Brain microvascular endothelial cell (primary cell): ENCODE data around the gene SIAE.
A peak's percentile ranks its signal among the peaks of the same experiment; 100 is the strongest.

ENCODE experiments used
- DNase-seq: peaks from one replicate; pipeline ENCODE4 v3.0.0-alpha.2; 2020
- H3K27ac ChIP-seq: fragments of 250-450 bp; sonication (Bioruptor Pico); 2 replicates; pipeline ENCODE4 v1.5.1; 2020; ENCODE audit warnings: mild to moderate bottlenecking, moderate library complexity
- H3K27me3 ChIP-seq: fragments of 250-450 bp; sonication (Bioruptor Pico); replicated peaks from 2 replicates; pipeline ENCODE4 v1.5.1; 2020; ENCODE audit warnings: mild to moderate bottlenecking
- H3K36me3 ChIP-seq: fragments of 250-450 bp; sonication (Bioruptor Pico); replicated peaks from 2 replicates; pipeline ENCODE4 v1.5.1; 2020; ENCODE audit warnings: mild to moderate bottlenecking
- H3K4me3 ChIP-seq: 2 replicates; pipeline ENCODE4 v1.5.1; 2011; ENCODE audit warnings: low read depth, mild to moderate bottlenecking, control low read depth, low read length, moderate library complexity
- CTCF ChIP-seq: IDR thresholded peaks from 2 replicates; pipeline ENCODE4 v1.5.1; 2011; ENCODE audit warnings: low read depth, mild to moderate bottlenecking, moderate library complexity, low read length, control low read depth, inconsistent platforms; ENCODE audit errors: missing control alignments
- in situ Hi-C: cut with HindIII; loops from 2 replicates; pipeline ENCODE4 v1.10.0; 2017; ENCODE audit warnings: low sequenced_read_pairs, low pct_ligation_motif_present

The SIAE gene

GRCh38 chr11:124673333-124674167, at the start of gene SIAE, which contains the start of gene SPA17:
Gene SIAE (minus strand): TSS chr11:124673739. CDS start chr11:124673708, 31 bp downstream.
Gene SPA17 (plus strand): TSS chr11:124673904. CDS start chr11:124675265, 1,361 bp downstream.
- Histone ChIP-seq H3K4me3 (peak within 1 kb of the TSS; percentile 76), H3K36me3 (no peaks in the 10 kb centered on the region), H3K27me3 (no peaks in the 10 kb centered on the region), H3K27ac (peak within 1 kb of the TSS; percentile 79)
- TF ChIP-seq CTCF = no peak
- DNase-seq = peak; percentile 90
- in situ Hi-C loops = no loop called here

- Histone ChIP-seq H3K27me3 (peaks cover 33% of the 10 kb centered on the region), H3K27ac (no peak overlapping the region)
Measured at GRCh38 chr11:124722176-124722575, 48.6 kb upstream of the SIAE start.

GRCh38 chr11:124719534-124719933, 46.0 kb upstream of the SIAE start:
- Histone ChIP-seq H3K27ac (no peak overlapping the region), H3K36me3 (no peaks in the 10 kb centered on the region), H3K27me3 (peaks cover 33% of the 10 kb centered on the region), H3K4me3 (no peak overlapping the region)
- no peak for TF ChIP-seq CTCF
- DNase-seq = no peak
- in situ Hi-C loops = no loop called here

More at GRCh38 chr11:124722176-124722575, 48.6 kb upstream of the SIAE start:
- H3K36me3 ChIP-seq = no peaks in the 10 kb centered on the region
- H3K4me3 ChIP-seq = no peak overlapping the region
- in situ Hi-C loops = no loop called here
- TF ChIP-seq CTCF = no peak
- no peak for DNase-seq

- TF ChIP-seq CTCF = no peak
- H3K36me3 ChIP-seq = no peaks in the 10 kb centered on the region
- no peak for DNase-seq
- in situ Hi-C loops = no loop called here
- peaks cover 33% of the 10 kb centered on the region for H3K27me3 ChIP-seq
- no peak overlapping the region for H3K27ac ChIP-seq
- no peak overlapping the region for H3K4me3 ChIP-seq
Measured at GRCh38 chr11:124718801-124719200, 45.3 kb upstream of the SIAE start.

- Histone ChIP-seq H3K27me3 (peaks cover 33% of the 10 kb centered on the region), H3K27ac (no peak overlapping the region), H3K4me3 (peak overlapping the region; percentile 54), H3K36me3 (no peaks in the 10 kb centered on the region)
- TF ChIP-seq CTCF = no peak
- DNase-seq = no peak
- in situ Hi-C loops = no loop called here
Measured at GRCh38 chr11:124717786-124718651, 44.5 kb upstream of the SIAE start.
